NCI-H2171 (cell line): ENCODE measurements around the gene CATSPERZ.

Experiments used
- DNase-seq: peaks from one replicate; lab custom pipeline; 2025; lab: John Stamatoyannopoulos, UW

CATSPERZ gene

DNA sequence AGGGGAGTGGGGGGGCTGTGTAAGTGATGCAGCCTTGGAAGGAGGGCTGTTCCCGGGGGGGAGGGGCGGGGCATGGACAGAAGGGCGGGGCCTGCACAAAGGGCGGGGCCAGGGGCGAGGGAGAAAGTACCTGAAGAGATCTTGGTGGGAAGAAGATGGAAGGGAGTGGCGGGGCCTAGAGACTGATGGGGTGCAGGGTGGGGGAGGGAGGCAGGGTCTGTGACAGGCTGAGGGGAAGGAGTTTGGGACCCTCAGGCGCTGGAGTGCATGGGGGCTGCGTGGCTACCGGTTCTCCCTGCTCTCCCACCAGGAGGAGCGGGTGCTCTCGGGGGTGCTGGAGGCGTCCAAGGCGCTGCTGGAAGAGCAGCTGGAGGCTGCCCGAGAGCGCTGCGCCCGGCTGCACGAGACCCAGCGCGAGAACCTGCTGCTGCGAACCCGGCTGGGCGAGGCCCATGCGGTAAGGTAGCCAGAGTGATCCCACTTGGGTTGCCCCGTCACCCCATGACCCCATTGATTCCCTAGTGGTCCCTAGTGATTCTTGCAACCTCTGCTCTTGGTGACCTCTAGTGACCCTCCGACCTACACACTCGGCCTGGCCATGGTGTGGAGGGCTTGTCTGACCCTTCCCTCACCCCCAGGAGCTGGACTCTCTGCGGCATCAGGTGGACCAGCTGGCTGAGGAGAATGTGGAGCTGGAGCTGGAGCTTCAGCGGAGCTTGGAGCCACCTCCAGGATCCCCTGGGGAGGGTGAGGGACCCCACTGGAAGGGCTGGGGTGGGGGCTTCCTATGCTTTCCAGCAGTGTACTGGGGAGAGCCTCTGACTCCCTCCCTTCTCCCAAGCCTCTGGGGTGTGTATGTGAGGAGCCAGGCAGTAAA, 42.9 kb downstream of the CATSPERZ start:
- no peak for DNase-seq

DNA sequence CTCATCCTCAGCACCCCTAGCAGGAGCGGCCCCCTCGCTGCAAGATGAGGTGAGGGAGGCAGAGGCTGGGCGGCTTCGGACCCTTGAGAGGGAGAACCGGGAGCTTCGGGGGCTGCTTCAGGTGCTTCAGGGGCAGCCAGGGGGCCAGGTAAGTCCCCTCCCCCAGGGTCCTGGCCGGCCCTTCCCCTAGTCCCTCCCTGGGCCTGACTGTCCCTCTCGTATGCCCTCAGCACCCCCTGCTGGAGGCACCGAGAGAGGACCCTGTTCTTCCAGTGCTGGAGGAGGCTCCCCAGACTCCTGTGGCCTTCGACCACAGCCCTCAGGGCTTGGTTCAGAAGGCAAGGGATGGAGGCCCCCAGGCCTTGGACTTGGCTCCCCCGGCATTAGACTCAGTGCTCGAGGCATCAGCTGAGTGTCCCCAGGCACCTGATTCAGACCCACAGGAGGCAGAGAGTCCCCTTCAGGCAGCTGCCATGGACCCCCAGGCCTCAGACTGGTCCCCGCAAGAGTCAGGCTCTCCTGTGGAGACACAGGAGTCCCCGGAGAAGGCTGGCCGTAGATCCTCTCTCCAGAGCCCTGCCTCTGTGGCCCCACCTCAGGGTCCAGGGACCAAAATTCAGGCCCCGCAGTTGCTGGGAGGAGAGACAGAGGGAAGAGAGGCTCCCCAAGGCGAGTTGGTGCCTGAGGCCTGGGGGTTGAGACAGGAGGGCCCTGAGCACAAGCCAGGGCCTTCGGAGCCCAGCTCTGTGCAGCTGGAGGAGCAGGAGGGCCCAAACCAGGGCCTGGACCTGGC, 43.8 kb downstream of the CATSPERZ start:
- no peak for DNase-seq

GRCh38 chr11:64344787-64345186, 44.6 kb downstream of the CATSPERZ start:
- no peak for DNase-seq

DNA sequence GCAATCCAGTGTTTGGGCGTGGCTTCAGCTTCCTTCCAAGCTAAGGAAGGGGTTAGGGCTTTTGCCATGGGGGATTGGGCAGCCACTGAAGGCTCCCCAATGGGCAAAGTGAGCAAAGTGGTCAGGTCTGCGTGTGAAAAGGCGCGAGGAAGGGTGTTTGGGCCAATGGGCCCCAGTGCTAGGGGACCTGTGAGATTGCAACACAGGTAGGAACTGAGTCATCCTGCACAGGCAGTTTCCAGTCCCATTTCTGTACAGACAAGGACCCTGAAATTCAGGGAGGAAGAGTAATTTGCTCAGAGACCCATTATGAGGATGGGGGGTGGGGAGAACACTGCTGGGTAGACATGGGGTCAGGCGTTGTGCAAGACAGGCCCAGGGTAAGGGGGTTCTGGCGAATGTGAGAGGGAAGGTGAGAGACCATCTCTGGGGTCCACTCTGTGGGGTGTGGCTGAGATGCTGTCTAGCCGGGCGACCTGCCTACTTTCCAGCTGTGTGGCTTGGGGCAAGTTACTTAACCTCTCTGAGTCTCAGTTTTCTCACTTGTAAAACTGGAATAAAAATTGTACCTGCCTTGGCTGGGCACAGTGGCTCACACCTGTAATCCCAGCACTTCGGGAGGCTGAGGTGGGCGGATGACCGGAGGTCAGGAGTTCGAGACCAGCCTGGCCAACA, 47.2 kb downstream of the CATSPERZ start:
- DNase-seq, result no peak

- no peak for DNase-seq
Measured at GRCh38 chr11:64348383-64349024, 48.3 kb downstream of the CATSPERZ start.

- no peak for DNase-seq
Measured at GRCh38 chr11:64349025-64349387, 48.8 kb downstream of the CATSPERZ start.

- no peak for DNase-seq
Measured at GRCh38 chr11:64349404-64349803, 49.2 kb downstream of the CATSPERZ start.

GRCh38 chr11:64351136-64351631, 51.0 kb downstream of the CATSPERZ start:
- no peak for DNase-seq

DNA sequence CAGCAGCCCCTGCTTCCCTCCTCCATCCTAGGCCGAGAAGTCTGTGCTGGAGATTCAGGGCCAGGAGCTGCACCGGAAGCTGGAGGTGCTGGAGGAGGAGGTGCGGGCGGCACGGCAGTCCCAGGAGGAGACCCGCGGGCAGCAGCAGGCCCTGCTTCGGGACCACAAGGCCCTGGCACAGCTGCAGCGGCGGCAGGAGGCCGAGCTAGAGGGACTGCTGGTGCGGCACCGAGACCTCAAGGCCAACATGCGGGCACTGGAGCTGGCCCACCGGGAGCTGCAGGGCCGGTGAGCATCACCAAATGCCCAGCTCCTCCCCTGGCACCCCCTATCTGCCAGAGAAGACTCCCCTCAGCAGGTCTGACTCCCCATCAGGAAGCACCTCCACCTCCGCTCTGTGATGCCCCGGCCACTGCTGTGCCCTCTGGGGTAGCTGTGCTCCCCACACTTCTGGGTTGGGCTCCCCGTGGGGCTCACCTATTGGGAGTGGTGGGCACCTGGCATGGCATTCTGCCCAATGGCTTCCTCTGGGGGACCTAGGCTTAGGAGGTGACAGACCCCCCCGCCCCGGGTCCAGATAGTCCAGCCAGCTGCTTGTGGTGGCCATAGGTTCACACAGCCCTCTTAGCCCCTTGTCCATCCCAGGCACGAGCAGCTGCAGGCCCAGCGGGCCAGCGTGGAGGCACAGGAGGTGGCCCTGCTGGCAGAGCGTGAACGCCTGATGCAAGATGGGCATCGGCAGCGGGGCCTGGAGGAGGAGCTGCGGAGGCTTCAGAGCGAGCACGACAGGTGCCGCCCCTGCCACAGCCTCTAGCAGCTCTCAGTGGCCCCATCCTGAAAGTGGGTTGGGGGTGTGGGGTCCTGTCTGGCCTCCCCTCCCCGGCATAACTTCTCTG, 52.2 kb downstream of the CATSPERZ start:
- DNase-seq, result no peak

DNA sequence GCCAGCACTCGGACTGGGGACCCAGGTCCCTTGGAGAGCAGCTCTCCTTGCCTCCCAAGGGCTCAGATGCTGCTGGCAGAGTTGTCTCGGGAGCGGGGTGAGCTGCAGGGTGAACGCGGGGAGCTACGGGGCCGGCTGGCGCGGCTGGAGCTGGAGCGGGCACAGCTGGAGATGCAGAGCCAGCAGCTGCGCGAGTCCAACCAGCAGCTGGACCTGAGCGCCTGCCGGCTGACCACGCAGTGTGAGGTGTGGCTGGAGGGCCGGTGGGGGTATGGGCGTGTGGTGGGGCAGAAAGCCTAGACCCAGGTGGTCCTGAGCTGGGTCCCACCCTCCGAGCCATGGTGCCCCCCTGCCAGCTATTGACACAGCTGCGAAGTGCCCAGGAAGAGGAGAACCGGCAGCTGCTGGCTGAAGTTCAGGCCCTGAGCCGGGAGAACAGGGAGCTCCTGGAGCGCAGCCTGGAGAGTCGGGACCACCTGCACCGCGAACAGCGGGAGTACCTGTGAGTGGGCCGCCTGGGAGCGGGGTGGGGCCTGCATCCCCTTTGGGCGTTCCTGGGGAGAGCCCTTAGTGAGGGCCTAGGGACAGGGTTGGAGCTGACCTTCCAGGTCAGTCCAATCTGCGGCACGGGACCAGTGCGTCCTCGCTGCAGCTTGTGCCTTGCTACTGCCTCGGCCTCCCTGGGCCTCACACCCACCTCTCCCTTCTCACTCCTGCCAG, 53.0 kb downstream of the CATSPERZ start:
- DNase-seq, result no peak

GRCh38 chr11:64353715-64354506, 53.8 kb downstream of the CATSPERZ start:
- DNase-seq, result no peak
